ENCODE data around the gene CPOX. TPM values are rescaled to one million over a fixed set of nuclear protein-coding genes. Genes with fewer than 3 reads are reported as not detected.

CPOX gene
- total RNA-seq, 1 experiment from 2014 or later = 19.9 TPM

GRCh38 chr3:98587654-98588053 lies 5.8 kb downstream of the CPOX start:
- Mint-ChIP-seq H3K4me3 (ENCODE audit: low read depth, unreplicated experiment) (no peak overlapping the region), H3K27ac (ENCODE audit: unreplicated experiment) (no peak overlapping the region), H3K4me1 (ENCODE audit: low read depth, unreplicated experiment) (peaks cover 18% of the 10 kb centered on the region), H3K9me3 (ENCODE audit: low read depth, unreplicated experiment) (no peaks in the 10 kb centered on the region), H3K36me3 (ENCODE audit: insufficient read depth, unreplicated experiment) (peaks cover 1% of the 10 kb centered on the region), H3K27me3 (ENCODE audit: unreplicated experiment) (no peaks in the 10 kb centered on the region)
- no peak for DNase-seq
- CTCF ChIA-PET = no interaction called here
- intact Hi-C loops (cut with micrococcal nuclease; ENCODE audit: unreplicated experiment) = no loop called here
- no TSS peak for BruUV-seq (replicated peaks)
- TF ChIP-seq CTCF (IDR thresholded peaks at IDR 0.05; ENCODE audit: unreplicated experiment) = no peak

GRCh38 chr3:98584547-98584946 lies 8.9 kb downstream of the CPOX start:
- intact Hi-C loops (cut with micrococcal nuclease; ENCODE audit: unreplicated experiment) = no loop called here
- H3K4me3 Mint-ChIP-seq (ENCODE audit: low read depth, unreplicated experiment) = no peak overlapping the region
- BruUV-seq (replicated peaks) = no TSS peak
- no peaks in the 10 kb centered on the region for H3K9me3 Mint-ChIP-seq (ENCODE audit: low read depth, unreplicated experiment)
- peaks cover 6% of the 10 kb centered on the region for H3K36me3 Mint-ChIP-seq (ENCODE audit: insufficient read depth, unreplicated experiment)
- peaks cover 9% of the 10 kb centered on the region for H3K4me1 Mint-ChIP-seq (ENCODE audit: low read depth, unreplicated experiment)
- no peak overlapping the region for H3K27ac Mint-ChIP-seq (ENCODE audit: unreplicated experiment)
- DNase-seq = no peak
- no peaks in the 10 kb centered on the region for H3K27me3 Mint-ChIP-seq (ENCODE audit: unreplicated experiment)
- CTCF ChIA-PET = no interaction called here
- no peak for TF ChIP-seq CTCF (IDR thresholded peaks at IDR 0.05; ENCODE audit: unreplicated experiment)

GRCh38 chr3:98583766-98584165 lies 9.6 kb downstream of the CPOX start:
- DNase-seq = no peak
- no TSS peak for BruUV-seq (replicated peaks)
- Mint-ChIP-seq H3K9me3 (ENCODE audit: low read depth, unreplicated experiment) (no peaks in the 10 kb centered on the region), H3K4me1 (ENCODE audit: low read depth, unreplicated experiment) (peaks cover 9% of the 10 kb centered on the region), H3K27ac (ENCODE audit: unreplicated experiment) (no peak overlapping the region), H3K36me3 (ENCODE audit: insufficient read depth, unreplicated experiment) (peaks cover 6% of the 10 kb centered on the region), H3K27me3 (ENCODE audit: unreplicated experiment) (no peaks in the 10 kb centered on the region), H3K4me3 (ENCODE audit: low read depth, unreplicated experiment) (no peak overlapping the region)
- intact Hi-C loops (cut with micrococcal nuclease; ENCODE audit: unreplicated experiment) = no loop called here
- CTCF ChIA-PET = no interaction called here
- TF ChIP-seq CTCF (IDR thresholded peaks at IDR 0.05; ENCODE audit: unreplicated experiment) = no peak

- no peak overlapping the region for H3K27ac Mint-ChIP-seq (ENCODE audit: unreplicated experiment)
- H3K9me3 Mint-ChIP-seq (ENCODE audit: low read depth, unreplicated experiment) = no peaks in the 10 kb centered on the region
- peaks cover 9% of the 10 kb centered on the region for H3K4me1 Mint-ChIP-seq (ENCODE audit: low read depth, unreplicated experiment)
- intact Hi-C loops (cut with micrococcal nuclease; ENCODE audit: unreplicated experiment) = no loop called here
- H3K27me3 Mint-ChIP-seq (ENCODE audit: unreplicated experiment) = no peaks in the 10 kb centered on the region
- H3K4me3 Mint-ChIP-seq (ENCODE audit: low read depth, unreplicated experiment) = no peak overlapping the region
- TF ChIP-seq CTCF (IDR thresholded peaks at IDR 0.05; ENCODE audit: unreplicated experiment) = no peak
- CTCF ChIA-PET = no interaction called here
- no TSS peak for BruUV-seq (replicated peaks)
- H3K36me3 Mint-ChIP-seq (ENCODE audit: insufficient read depth, unreplicated experiment) = peaks cover 6% of the 10 kb centered on the region
- no peak for DNase-seq
These were observed 11.4 kb downstream of the CPOX start for GRCh38 chr3:98582042-98582441.

- CTCF ChIA-PET = no interaction called here
- intact Hi-C loops (cut with micrococcal nuclease; ENCODE audit: unreplicated experiment) = no loop called here
- Mint-ChIP-seq H3K36me3 (ENCODE audit: insufficient read depth, unreplicated experiment) (peaks cover 6% of the 10 kb centered on the region), H3K27ac (ENCODE audit: unreplicated experiment) (no peak overlapping the region), H3K4me1 (ENCODE audit: low read depth, unreplicated experiment) (peaks cover 9% of the 10 kb centered on the region), H3K4me3 (ENCODE audit: low read depth, unreplicated experiment) (no peak overlapping the region), H3K9me3 (ENCODE audit: low read depth, unreplicated experiment) (no peaks in the 10 kb centered on the region), H3K27me3 (ENCODE audit: unreplicated experiment) (no peaks in the 10 kb centered on the region)
- no peak for DNase-seq
- BruUV-seq (replicated peaks) = no TSS peak
- TF ChIP-seq CTCF (IDR thresholded peaks at IDR 0.05; ENCODE audit: unreplicated experiment) = no peak
These were observed 11.9 kb downstream of the CPOX start for GRCh38 chr3:98581474-98581873.

Data from Calu3 (cell line).